ENCODE measurements around the gene GABBR2. TPM values are rescaled to one million over a fixed set of nuclear protein-coding genes. Genes with fewer than 3 reads are reported as not detected.

Gene GABBR2
- total and polyA plus RNA-seq, 2 of the 8 experiments (the other 6 are each of a cell fraction or from before 2014, with no cell fraction given) = 0.50 to 1.2 TPM

DNA sequence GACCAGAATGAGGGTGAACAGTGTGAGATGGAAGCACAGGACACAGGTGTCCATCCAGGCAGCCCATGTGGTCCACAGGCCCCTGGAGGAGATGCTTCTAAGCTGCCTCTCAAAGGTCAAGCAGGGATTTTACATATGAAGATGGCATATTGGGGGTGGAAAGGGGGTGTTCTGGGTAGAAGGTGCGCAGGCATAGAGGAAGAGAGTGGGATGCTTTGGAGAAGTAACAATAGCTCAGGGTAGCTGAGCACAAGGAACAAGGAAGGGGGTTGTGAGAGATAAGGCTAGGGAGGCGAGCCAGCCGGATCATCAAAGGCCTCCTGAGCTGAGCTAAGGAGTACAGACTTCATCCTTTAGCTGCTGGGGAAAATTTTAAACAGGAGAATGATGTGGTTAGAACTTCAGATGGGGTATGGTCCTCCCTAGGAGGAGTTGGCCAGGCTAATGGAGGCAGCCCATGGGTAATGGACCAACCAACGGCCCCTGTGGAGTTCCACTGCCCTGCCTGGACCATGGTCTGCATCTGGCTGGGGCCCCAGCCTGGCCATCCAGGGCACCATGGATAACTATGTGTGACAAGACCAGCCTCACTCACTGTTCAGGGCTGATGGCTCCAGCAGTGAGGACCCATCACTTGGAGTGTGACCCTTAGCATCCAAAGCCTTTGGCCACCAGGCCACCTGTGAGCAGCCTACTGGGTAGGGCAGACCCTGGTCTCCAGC, 366.5 kb downstream of the GABBR2 start:
- Histone ChIP-seq H3K79me1 (ENCODE audit: low read depth, low read length) (no peaks in the 10 kb centered on the region), H2BK120ac (replicated peaks; ENCODE audit: low read depth, low read length) (no peak overlapping the region), H3K56ac (replicated peaks; ENCODE audit: insufficient read length, low read depth, low read length) (no peak overlapping the region), H3K18ac (ENCODE audit: extremely low read depth, low read length) (no peak overlapping the region), H3K9ac (replicated peaks in 1 of 4; ENCODE audit: extremely low read depth in 1 of 4, low read depth in 3 of 4, low read length in 3 of 4) (no peak overlapping the region), H3K4me2 (ENCODE audit: insufficient read depth in 1 of 2, low read depth in 2 of 2, low read length in 2 of 2) (no peak overlapping the region), H2BK12ac (ENCODE audit: low read depth, low read length) (no peak overlapping the region), H4K91ac (replicated peaks; ENCODE audit: insufficient read length, low read length) (no peak overlapping the region), H4K8ac (ENCODE audit: extremely low read depth, insufficient read depth, low read length) (no peak overlapping the region), H4K20me1 (replicated peaks in 1 of 2; ENCODE audit: control insufficient read depth in 1 of 2, insufficient read depth in 2 of 2, low read length in 2 of 2) (no peaks in the 10 kb centered on the region), H3K27ac (ENCODE audit: low read depth, low read length) (no peak overlapping the region), H3K36me3 (ENCODE audit: control insufficient read depth in 2 of 4, insufficient read depth in 4 of 4, low read length in 3 of 4) (no peaks in the 10 kb centered on the region), H3K79me2 (ENCODE audit: control insufficient read depth in 1 of 2, insufficient read depth in 2 of 2, low read length in 2 of 2) (no peaks in the 10 kb centered on the region), H3K14ac (ENCODE audit: insufficient read length) (no peak overlapping the region), H2BK5ac (ENCODE audit: low read depth, low read length) (no peak overlapping the region), H4K5ac (ENCODE audit: insufficient read length, low read depth, low read length) (no peak overlapping the region), H2BK15ac (ENCODE audit: low read length) (no peak overlapping the region), H2AK5ac (ENCODE audit: low read depth, low read length) (no peak overlapping the region), H3K23me2 (ENCODE audit: low read depth, low read length) (no peaks in the 10 kb centered on the region; the same call in 1 of the 2 replicates), H3K4ac (replicated peaks; ENCODE audit: insufficient read length, low read depth, low read length) (no peak overlapping the region), H3K23ac (ENCODE audit: insufficient read length) (no peak overlapping the region), H2BK20ac (ENCODE audit: low read length) (no peak overlapping the region), H3K27me3 (replicated peaks in 1 of 4; ENCODE audit: control insufficient read depth in 3 of 4, extremely low read depth in 1 of 4, insufficient read depth in 3 of 4, low read length in 3 of 4) (no peaks in the 10 kb centered on the region), H2AFZ (ENCODE audit: low read length) (no peak overlapping the region), H3K4me1 (replicated peaks in 1 of 4; ENCODE audit: control insufficient read depth in 3 of 4, insufficient read depth in 4 of 4, low read length in 3 of 4) (no peaks in the 10 kb centered on the region), H3K9me3 (ENCODE audit: insufficient read depth in 2 of 2, low read depth in 1 of 2, low read length in 1 of 2) (no peaks in the 10 kb centered on the region), H3K4me3 (ENCODE audit: extremely low read depth in 1 of 4, insufficient read depth in 2 of 4, low read depth in 3 of 4, low read length in 4 of 4) (no peak overlapping the region)
- CTCF ChIA-PET (ENCODE audit: partially characterized antibody) = interaction anchor here (0.9 kb wide), 1 partner anchor 341 kb away, joined by 3 read pairs; no protein-coding TSS in a partner anchor
- WGBS, 2 experiments (ENCODE audit: extremely low coverage in 1 of 2, insufficient coverage in 1 of 2, insufficient read length in 1 of 2, insufficient replicate concordance in 2 of 2, low coverage in 1 of 2, low lambda C conversion rate in 2 of 2, missing lambda C conversion rate in 1 of 2) = 86% methylated on average over 4 of the region's 4 CpGs; no CpG with 5 or more reads in 1 of the 2 experiments
- FAIRE-seq = no peak
- no peak for DNase-seq (ENCODE audit: low read depth in 1 of 2, low spot score in 2 of 2)
- POLR2A ChIA-PET (ENCODE audit: partially characterized antibody) = no interaction called here
- TF ChIP-seq SUZ12 (IDR thresholded peaks at IDR 0.05; ENCODE audit: low read length) (no peak), CBX8 (IDR thresholded peaks at IDR 0.05; ENCODE audit: borderline replicate concordance, low read depth, low read length) (no peak), EP300 (IDR thresholded peaks at IDR 0.05; ENCODE audit: borderline replicate concordance in 1 of 2, low read depth in 2 of 2, low read length in 2 of 2) (no peak), CREB1 (IDR thresholded peaks at IDR 0.05) (no peak), PHF8 (conservative IDR thresholded peaks at IDR 0.05; ENCODE audit: low read depth, low read length) (no peak), TAF1 (IDR thresholded peaks at IDR 0.05; ENCODE audit: low read depth, low read length) (no peak)

Measured in H1 (cell line).